AG09319 (cell line): ENCODE data around the gene FAM43A.

Experiments
- DNase-seq: peaks from one replicate; pipeline ENCODE4 v3.0.0-alpha.2; 2010; ENCODE audit warnings: low read depth; ENCODE audit errors: extremely low read depth
- CTCF ChIP-seq: IDR thresholded peaks from 2 replicates; pipeline ENCODE4 v1.5.1; 2011; ENCODE audit warnings: low read depth, mild to moderate bottlenecking, inconsistent platforms, low read length, moderate library complexity

The FAM43A gene

DNA sequence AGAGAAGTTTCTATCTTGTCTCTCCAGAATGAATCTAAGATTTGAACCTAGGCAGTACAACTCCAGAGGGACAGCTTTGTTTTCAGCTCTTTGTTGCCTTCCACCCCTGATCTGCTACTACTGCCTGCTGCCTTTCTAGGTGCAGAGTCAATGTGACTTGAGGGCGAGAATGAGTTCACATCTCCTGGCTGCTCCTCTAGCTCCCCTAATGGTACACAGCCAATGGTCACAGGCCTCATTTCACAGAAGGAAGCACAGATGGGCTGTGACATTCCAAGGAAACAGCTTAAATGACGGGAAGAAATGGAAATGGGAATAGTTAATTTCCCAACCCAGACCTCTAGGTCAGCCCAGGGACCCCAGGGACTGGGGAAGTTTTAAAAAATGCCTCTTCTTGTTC, 32.4 kb downstream of the FAM43A start:
- no peak for DNase-seq

DNA sequence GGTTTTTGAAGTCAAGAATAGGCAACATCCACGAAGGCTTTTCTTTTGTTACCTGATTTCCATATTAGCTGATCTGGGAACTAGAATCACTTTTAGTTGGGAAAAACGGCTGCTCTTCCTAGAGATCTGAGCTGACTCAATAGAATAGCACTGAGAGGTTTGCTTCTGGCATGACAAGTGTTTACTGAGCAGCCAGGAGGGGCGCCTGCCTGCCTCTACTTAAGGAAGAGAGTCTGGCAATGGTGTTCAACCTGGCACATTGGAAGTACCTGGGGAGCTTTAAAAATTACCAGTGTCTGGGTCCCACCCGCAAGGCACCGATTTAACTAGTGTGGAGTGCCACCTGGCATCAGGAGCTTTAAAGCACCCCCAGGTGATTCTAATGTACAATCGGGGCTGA, 34.4 kb downstream of the FAM43A start:
- no peak for TF ChIP-seq CTCF
- DNase-seq = no peak

More for the DNA sequence above, 32.4 kb downstream of the FAM43A start:
- TF ChIP-seq CTCF = no peak

- TF ChIP-seq CTCF = no peak
- no peak for DNase-seq
These were observed 38.3 kb downstream of the FAM43A start for GRCh38 chr3:194723846-194724618.

- TF ChIP-seq CTCF = no peak
- no peak for DNase-seq
These were observed 39.7 kb downstream of the FAM43A start for GRCh38 chr3:194725346-194725745.

DNA sequence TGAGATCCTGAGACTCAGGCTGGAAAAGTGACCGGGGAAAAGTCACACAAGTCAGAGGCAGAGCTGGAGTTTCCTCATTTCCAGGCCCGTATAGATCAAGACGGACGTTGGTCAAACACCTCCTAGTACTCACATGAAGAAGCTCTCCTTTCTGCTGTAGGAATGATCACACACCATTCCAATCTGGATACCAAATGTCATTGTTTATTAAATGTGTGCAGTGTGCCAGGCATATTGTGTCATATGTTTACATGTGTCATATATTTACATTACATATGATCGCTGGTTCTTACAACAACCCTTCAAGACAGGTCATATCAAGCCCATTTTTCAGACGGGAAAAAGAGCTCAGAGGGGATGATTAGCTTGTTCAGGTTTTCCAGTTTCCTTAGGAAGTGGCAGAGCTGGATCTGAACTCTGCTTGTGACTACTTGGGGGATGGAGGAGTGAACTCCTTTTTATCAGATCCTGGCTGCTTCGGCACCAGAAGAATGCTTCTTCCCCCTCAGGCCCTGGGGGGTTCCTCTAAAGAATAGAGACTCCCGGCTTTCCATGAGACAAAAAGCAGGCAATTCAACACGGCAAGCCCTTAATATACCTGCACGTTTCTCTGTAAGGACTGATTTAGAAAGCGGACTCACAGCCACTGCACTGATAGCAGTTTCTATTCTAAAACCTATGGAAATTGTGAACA, 41.9 kb downstream of the FAM43A start:
- TF ChIP-seq CTCF = no peak
- no peak for DNase-seq

- no peak for TF ChIP-seq CTCF
- no peak for DNase-seq
These were observed 43.3 kb downstream of the FAM43A start for GRCh38 chr3:194728986-194729385.

GRCh38 chr3:194730365-194730764, 44.7 kb downstream of the FAM43A start:
- no peak for TF ChIP-seq CTCF
- DNase-seq = no peak
